Activated CD4-positive, alpha-beta T cell treated with anti-CD3 and anti-CD28 coated beads, Interleukin-2, amount 10 ng/mL, durations not matched to agents 24 days and 14 days (primary cell): ENCODE measurements around the gene NUFIP2. TPM values are rescaled to one million over a fixed set of nuclear protein-coding genes. Genes with fewer than 3 reads are reported as not detected.
"Not testable (repeated sequence)": the region's sequence is repeated elsewhere in the genome, so short reads cannot be mapped to it uniquely, and the experiment has no call there.

Experiments
- DNase-seq: peaks from one replicate; pipeline ENCODE4 v3.0.0; 2022
- H3K27ac Mint-ChIP-seq: one replicate; pipeline ENCODE4 v1.8.0; 2022; ENCODE audit warnings: mild to moderate bottlenecking, mixed read lengths
- H3K27me3 Mint-ChIP-seq: one replicate; pipeline ENCODE4 v1.8.0; 2022; ENCODE audit warnings: mixed read lengths
- H3K36me3 Mint-ChIP-seq: one replicate; pipeline ENCODE4 v1.8.0; 2022; ENCODE audit warnings: low read depth, mild to moderate bottlenecking, mixed read lengths
- H3K4me1 Mint-ChIP-seq: one replicate; pipeline ENCODE4 v1.8.0; 2021; ENCODE audit warnings: mixed read lengths
- H3K4me3 Mint-ChIP-seq: one replicate; pipeline ENCODE4 v1.8.0; 2022; ENCODE audit warnings: mild to moderate bottlenecking, moderate library complexity, mixed read lengths
- H3K9me3 Mint-ChIP-seq: one replicate; pipeline ENCODE4 v1.8.0; 2021; ENCODE audit warnings: mixed read lengths
- intact Hi-C: fragments of 100-400 bp; cut with micrococcal nuclease; formaldehyde crosslinking; loops from one replicate; pipeline ENCODE4 v1.15.1; 2023
- total RNA-seq: library from RNA; stranded (reverse); gene quantifications from 2 replicates; pipeline ENCODE4 v1.2.3, GENCODE V29; 2022

Gene NUFIP2
- total RNA-seq, 1 donor from 2014 or later, result 89.7 TPM

GRCh38 chr17:29292992-29293889 lies 707 bp downstream of the NUFIP2 start:
- Mint-ChIP-seq H3K4me3 (peak overlapping the region; percentile 99), H3K27ac (peak overlapping the region; percentile 99), H3K27me3 (no peaks in the 10 kb centered on the region), H3K36me3 (peaks cover 29% of the 10 kb centered on the region), H3K4me1 (peaks cover 32% of the 10 kb centered on the region), H3K9me3 (no peaks in the 10 kb centered on the region)
- intact Hi-C loops, result loop anchor here (5.0 to 10.0 kb wide), 3 partner anchors 274 to 566 kb away; partner anchors contain the start of genes ABHD15, NEK8, TLCD1 and TP53I13
- peak; percentile 89 for DNase-seq

GRCh38 chr17:29292071-29292991 lies 1.6 kb downstream of the NUFIP2 start:
- Mint-ChIP-seq H3K27ac (peak overlapping the region; percentile 99), H3K27me3 (no peaks in the 10 kb centered on the region), H3K4me1 (peaks cover 40% of the 10 kb centered on the region), H3K36me3 (peaks cover 38% of the 10 kb centered on the region), H3K9me3 (no peaks in the 10 kb centered on the region), H3K4me3 (peak overlapping the region; percentile 99)
- DNase-seq, result peak; percentile 83
- intact Hi-C loops, result loop anchor here (5.0 to 10.0 kb wide), 3 partner anchors 275 to 565 kb away; partner anchors contain the start of genes ABHD15, NEK8, TLCD1 and TP53I13

- peak; percentile 85 for DNase-seq
- intact Hi-C loops, result loop anchor here (1.0 to 10.0 kb wide), 4 partner anchors 142 to 564 kb away; partner anchors contain the start of genes ABHD15, NEK8, TLCD1 and TP53I13
- Mint-ChIP-seq H3K27ac (peak overlapping the region; percentile 91), H3K4me3 (peak overlapping the region; percentile 83), H3K9me3 (no peaks in the 10 kb centered on the region), H3K27me3 (no peaks in the 10 kb centered on the region), H3K36me3 (peaks cover 49% of the 10 kb centered on the region), H3K4me1 (peaks cover 50% of the 10 kb centered on the region)
Observed at GRCh38 chr17:29291163-29291752, 2.7 kb downstream of the NUFIP2 start.

GRCh38 chr17:29289852-29290251 lies 4.1 kb downstream of the NUFIP2 start:
- intact Hi-C loops, result loop anchor here (5.0 to 10.0 kb wide), 3 partner anchors 277 to 563 kb away; partner anchors contain the start of genes ABHD15, NEK8, TLCD1 and TP53I13
- no peaks in the 10 kb centered on the region for H3K27me3 Mint-ChIP-seq
- H3K36me3 Mint-ChIP-seq, result peaks cover 62% of the 10 kb centered on the region
- H3K9me3 Mint-ChIP-seq, result no peaks in the 10 kb centered on the region
- DNase-seq, result peak; percentile 52
- H3K27ac Mint-ChIP-seq, result no peak overlapping the region
- H3K4me1 Mint-ChIP-seq, result peaks cover 51% of the 10 kb centered on the region
- peak overlapping the region; percentile 57 for H3K4me3 Mint-ChIP-seq

- Mint-ChIP-seq H3K9me3 (peaks cover 7% of the 10 kb centered on the region), H3K4me1 (peaks cover 44% of the 10 kb centered on the region), H3K27me3 (no peaks in the 10 kb centered on the region), H3K36me3 (peaks cover 90% of the 10 kb centered on the region), H3K4me3 (no peak overlapping the region), H3K27ac (no peak overlapping the region)
- intact Hi-C loops, result no loop called here
- no peak for DNase-seq
Observed at GRCh38 chr17:29283961-29284360, 10.0 kb downstream of the NUFIP2 start.

- intact Hi-C loops, result no loop called here
- H3K4me1 Mint-ChIP-seq, result peaks cover 39% of the 10 kb centered on the region
- peak overlapping the region; percentile 22 for H3K4me3 Mint-ChIP-seq
- DNase-seq, result no peak
- H3K27ac Mint-ChIP-seq, result no peak overlapping the region
- H3K36me3 Mint-ChIP-seq, result peaks cover 90% of the 10 kb centered on the region
- peaks cover 7% of the 10 kb centered on the region for H3K9me3 Mint-ChIP-seq
- H3K27me3 Mint-ChIP-seq, result no peaks in the 10 kb centered on the region
Observed at GRCh38 chr17:29283496-29283895, 10.5 kb downstream of the NUFIP2 start.

GRCh38 chr17:29279397-29280070 lies 14.4 kb downstream of the NUFIP2 start:
- Mint-ChIP-seq H3K36me3 (peaks cover 90% of the 10 kb centered on the region), H3K4me1 (peaks cover 39% of the 10 kb centered on the region), H3K27ac (no peak overlapping the region), H3K4me3 (no peak overlapping the region), H3K9me3 (peaks cover 10% of the 10 kb centered on the region), H3K27me3 (no peaks in the 10 kb centered on the region)
- intact Hi-C loops, result no loop called here
- no peak for DNase-seq

GRCh38 chr17:29278692-29279091 lies 15.3 kb downstream of the NUFIP2 start:
- Mint-ChIP-seq H3K36me3 (peaks cover 92% of the 10 kb centered on the region), H3K4me3 (no peak overlapping the region), H3K9me3 (peaks cover 6% of the 10 kb centered on the region), H3K27me3 (no peaks in the 10 kb centered on the region), H3K4me1 (peaks cover 37% of the 10 kb centered on the region), H3K27ac (no peak overlapping the region)
- no peak for DNase-seq
- intact Hi-C loops, result no loop called here

GRCh38 chr17:29273924-29274323 lies 20.0 kb downstream of the NUFIP2 start:
- Mint-ChIP-seq H3K9me3 (peaks cover 2% of the 10 kb centered on the region), H3K27ac (no peak overlapping the region)
- intact Hi-C loops, result no loop called here

GRCh38 chr17:29271980-29272379 lies 22.0 kb downstream of the NUFIP2 start:
- DNase-seq, H3K27ac Mint-ChIP-seq, H3K9me3 Mint-ChIP-seq, H3K27me3 Mint-ChIP-seq, H3K4me3 Mint-ChIP-seq, intact Hi-C loops: not testable (repeated sequence)
- peaks cover 28% of the 10 kb centered on the region for H3K4me1 Mint-ChIP-seq
- peaks cover 57% of the 10 kb centered on the region for H3K36me3 Mint-ChIP-seq

More at GRCh38 chr17:29273924-29274323, 20.0 kb downstream of the NUFIP2 start:
- Mint-ChIP-seq H3K4me3 (no peak overlapping the region), H3K36me3 (peaks cover 72% of the 10 kb centered on the region), H3K27me3 (no peaks in the 10 kb centered on the region), H3K4me1 (peaks cover 37% of the 10 kb centered on the region)
- DNase-seq, result no peak

- H3K9me3 Mint-ChIP-seq, result no peaks in the 10 kb centered on the region
- intact Hi-C loops, result loop anchor here (1.0 kb wide), 1 partner anchor 8 kb away; no protein-coding TSS in a partner anchor
- peaks cover 59% of the 10 kb centered on the region for H3K36me3 Mint-ChIP-seq
- no peaks in the 10 kb centered on the region for H3K27me3 Mint-ChIP-seq
- H3K4me1 Mint-ChIP-seq, result peaks cover 11% of the 10 kb centered on the region
- no peak for DNase-seq
- no peak overlapping the region for H3K4me3 Mint-ChIP-seq
- peak overlapping the region; percentile 8 for H3K27ac Mint-ChIP-seq
Observed at GRCh38 chr17:29263916-29264315, 30.0 kb downstream of the NUFIP2 start.

- Mint-ChIP-seq H3K4me1 (peaks cover 13% of the 10 kb centered on the region), H3K36me3 (peaks cover 53% of the 10 kb centered on the region), H3K9me3 (no peaks in the 10 kb centered on the region), H3K27me3 (no peaks in the 10 kb centered on the region), H3K27ac (no peak overlapping the region), H3K4me3 (no peak overlapping the region)
- intact Hi-C loops, result no loop called here
- DNase-seq, result no peak
Observed at GRCh38 chr17:29257756-29258155, 36.2 kb downstream of the NUFIP2 start.
